Mesenchymal stem cell (in vitro differentiated cells and primary cell): ENCODE data around the gene C8G.

ENCODE experiments used
- DNase-seq: peaks from one replicate; pipeline ENCODE4 v3.0.0-alpha.2; 2013
- H2AFZ ChIP-seq: one replicate; pipeline ENCODE4 v1.6.1; 2013; ENCODE audit warnings: low read depth, mild to moderate bottlenecking, control low read depth, inconsistent platforms, low read length, moderate library complexity
- H2AK5ac ChIP-seq: 2 replicates; pipeline ENCODE4 v1.6.1; 2013; ENCODE audit warnings: low read length, moderate library complexity, mild to moderate bottlenecking, inconsistent platforms; ENCODE audit not compliant: severe bottlenecking
- H2BK120ac ChIP-seq: one replicate; pipeline ENCODE4 v1.6.1; 2013; ENCODE audit warnings: low read depth, mild to moderate bottlenecking, inconsistent platforms, low read length, moderate library complexity
- H2BK12ac ChIP-seq, 2 experiments: one replicate each; pipeline ENCODE4 v1.6.1; 2013; ENCODE audit warnings: inconsistent platforms in 2 of 2, low read length in 2 of 2, mild to moderate bottlenecking in 2 of 2, moderate library complexity in 2 of 2, control low read depth in 1 of 2
- H2BK15ac ChIP-seq: one replicate; pipeline ENCODE4 v1.6.1; 2013; ENCODE audit warnings: mild to moderate bottlenecking, low read depth, inconsistent platforms; ENCODE audit not compliant: poor library complexity, severe bottlenecking
- H2BK5ac ChIP-seq: 2 replicates; pipeline ENCODE4 v1.6.1; 2013; ENCODE audit warnings: low read depth, mild to moderate bottlenecking, low read length, control low read depth, inconsistent platforms; ENCODE audit not compliant: poor library complexity, severe bottlenecking
- H3K14ac ChIP-seq, 2 experiments: one replicate each; pipeline ENCODE4 v1.6.1; 2013; ENCODE audit warnings: inconsistent platforms in 2 of 2, low read length in 2 of 2, control low read depth in 1 of 2, mild to moderate bottlenecking in 1 of 2, moderate library complexity in 1 of 2
- H3K18ac ChIP-seq, 2 experiments: one replicate each; pipeline ENCODE4 v1.6.1; 2013; ENCODE audit warnings: inconsistent platforms in 2 of 2, low read length in 2 of 2, control low read depth in 1 of 2, low read depth in 1 of 2, mild to moderate bottlenecking in 1 of 2
- H3K23ac ChIP-seq, 2 experiments: one replicate each; pipeline ENCODE4 v1.6.1; 2013; ENCODE audit warnings: inconsistent platforms in 2 of 2, low read length in 2 of 2, mild to moderate bottlenecking in 2 of 2, moderate library complexity in 2 of 2, control low read depth in 1 of 2
- H3K27ac ChIP-seq: 2 replicates; pipeline ENCODE4 v1.5.1; 2013; ENCODE audit warnings: mild to moderate bottlenecking, moderate library complexity, low read length, control low read depth, inconsistent platforms; ENCODE audit not compliant: poor library complexity, severe bottlenecking
- H3K27me3 ChIP-seq, 2 experiments: 2 replicates each; pipeline versions ENCODE4 v1.6.1 to v1.7.0; 2013; ENCODE audit warnings: low read length in 2 of 2, mild to moderate bottlenecking in 2 of 2, moderate library complexity in 2 of 2, control low read depth in 1 of 2, inconsistent platforms in 1 of 2; ENCODE audit not compliant: control insufficient read depth in 1 of 2, insufficient read depth in 1 of 2
- H3K36me3 ChIP-seq, 2 experiments: 2 replicates each; pipeline versions ENCODE4 v1.6.1 to v1.7.0; 2013; ENCODE audit warnings: low read length in 2 of 2, control low read depth in 1 of 2, inconsistent platforms in 1 of 2, low read depth in 1 of 2, mild to moderate bottlenecking in 1 of 2; ENCODE audit not compliant: insufficient read depth in 2 of 2, control insufficient read depth in 1 of 2
- H3K4ac ChIP-seq, 2 experiments: one replicate each; pipeline ENCODE4 v1.6.1; 2013; ENCODE audit warnings: inconsistent platforms in 2 of 2, low read length in 2 of 2, mild to moderate bottlenecking in 2 of 2, moderate library complexity in 2 of 2, control low read depth in 1 of 2, low read depth in 1 of 2
- H3K4me1 ChIP-seq: 2 replicates; pipeline ENCODE4 v1.6.1; 2013; ENCODE audit warnings: low read depth, low read length, control low read depth; ENCODE audit not compliant: control insufficient read depth, insufficient read depth
- H3K4me2 ChIP-seq: 2 replicates; pipeline ENCODE4 v1.6.1; 2013; ENCODE audit warnings: low read length, mild to moderate bottlenecking, inconsistent platforms; ENCODE audit not compliant: poor library complexity, severe bottlenecking
- H3K4me3 ChIP-seq, 2 experiments: 2 replicates each; pipeline versions ENCODE4 v1.5.1 to v1.7.0; 2013; ENCODE audit warnings: low read length in 2 of 2, mild to moderate bottlenecking in 2 of 2, control low read depth in 1 of 2, low read depth in 1 of 2; ENCODE audit not compliant: insufficient read depth in 1 of 2
- H3K79me1 ChIP-seq: replicated peaks from 2 replicates; pipeline ENCODE4 v1.6.1; 2013; ENCODE audit warnings: mild to moderate bottlenecking, control low read depth, low read length, inconsistent platforms; ENCODE audit not compliant: poor library complexity, severe bottlenecking
- H3K9ac ChIP-seq: 2 replicates; pipeline ENCODE4 v1.7.0; 2013; ENCODE audit warnings: mild to moderate bottlenecking, low read length, moderate library complexity
- H3K9me3 ChIP-seq: 2 replicates; pipeline ENCODE4 v1.7.0; 2013; ENCODE audit warnings: mild to moderate bottlenecking, low read length; ENCODE audit not compliant: control insufficient read depth
- H4K8ac ChIP-seq: one replicate; pipeline ENCODE4 v1.6.1; 2013; ENCODE audit warnings: inconsistent platforms, mild to moderate bottlenecking, low read length, moderate library complexity
- H4K91ac ChIP-seq: one replicate; pipeline ENCODE4 v1.6.1; 2013; ENCODE audit warnings: mild to moderate bottlenecking, low read length, inconsistent platforms
- WGBS: methylation state at CpG from one replicate; pipeline ENCODE4 v1.1.7; 2013; ENCODE audit warnings: mixed read lengths; 5-methylcytosine and 5-hydroxymethylcytosine counted together

Gene C8G

DNA sequence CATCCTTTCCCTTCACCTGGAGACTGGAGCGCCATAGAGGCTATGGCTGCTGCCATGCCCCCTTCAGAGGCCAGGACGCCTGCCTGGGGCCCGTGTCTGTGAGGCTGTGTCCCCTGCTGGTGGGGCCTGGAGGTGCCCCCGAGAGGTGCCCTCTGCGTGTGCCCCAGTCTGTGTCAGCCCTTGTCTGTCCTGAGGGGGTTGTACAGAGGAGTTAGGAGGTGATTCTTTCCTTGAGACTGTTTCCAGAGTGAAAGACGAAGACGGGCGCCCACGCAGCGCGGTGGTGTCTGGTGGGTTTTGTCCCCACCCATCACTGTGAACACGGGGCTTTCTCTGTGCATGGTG lies 34.2 kb upstream of the C8G start:
- Histone ChIP-seq H3K18ac (no peak overlapping the region), H3K4me2 (no peak overlapping the region), H3K27ac (no peak overlapping the region), H4K8ac (no peak overlapping the region), H3K23ac (no peak overlapping the region), H4K91ac (no peak overlapping the region), H2AFZ (no peak overlapping the region), H2BK120ac (no peak overlapping the region), H2BK12ac (no peak overlapping the region), H2AK5ac (no peak overlapping the region), H3K4me1 (peaks cover 1% of the 10 kb centered on the region), H3K4ac (no peak overlapping the region), H2BK15ac (no peak overlapping the region), H3K9ac (no peak overlapping the region), H3K14ac (no peak overlapping the region), H3K79me1 (peaks cover 44% of the 10 kb centered on the region), H3K36me3 (peaks cover 40 to 59% of the 10 kb centered on the region in 2 experiments), H2BK5ac (no peak overlapping the region), H3K9me3 (no peaks in the 10 kb centered on the region), H3K4me3 (no peak overlapping the region), H3K27me3 (no peaks in the 10 kb centered on the region)
- DNase-seq: no peak
- WGBS: 99% methylated on average over 12 of the region's 12 CpGs

DNA sequence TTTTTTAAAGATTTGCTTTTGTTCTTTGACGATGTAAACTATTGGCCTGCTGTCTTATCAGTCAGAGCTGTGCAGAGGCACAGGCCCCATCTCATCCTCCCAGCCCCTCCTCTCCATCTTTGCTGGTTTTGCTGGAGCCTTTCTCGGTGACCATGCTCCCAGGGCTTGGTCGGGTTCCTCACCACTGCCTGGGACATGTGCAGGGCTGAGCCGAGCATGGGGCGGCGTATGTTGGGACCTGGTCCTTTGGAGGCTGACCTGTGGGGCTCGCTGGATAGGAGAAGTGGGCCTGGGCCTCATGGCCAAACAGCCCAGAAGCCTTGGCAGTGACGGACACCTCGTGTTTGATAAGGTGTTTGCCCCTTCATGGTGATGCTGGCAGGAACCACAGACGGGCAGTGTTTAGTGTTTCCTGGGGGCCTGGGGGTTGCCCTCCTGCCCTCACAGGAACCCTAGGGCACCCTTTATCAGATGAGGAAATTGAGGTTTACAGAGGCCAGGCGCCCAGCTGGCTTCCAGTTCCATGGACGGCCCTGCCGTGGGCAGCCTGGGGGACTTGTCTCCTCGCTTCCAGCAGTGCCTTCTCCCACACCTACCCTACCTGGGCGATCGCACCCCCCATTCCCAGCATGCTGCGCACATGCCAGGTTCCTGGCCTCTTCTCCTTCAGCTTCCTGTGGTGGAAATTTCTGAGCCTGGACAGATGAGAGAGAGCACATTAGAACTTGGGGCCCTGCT lies 31.2 kb upstream of the C8G start:
- Histone ChIP-seq H2AK5ac (no peak overlapping the region), H2BK12ac (no peak overlapping the region), H3K23ac (peak overlapping the region in 1 of 2 experiments; percentile 30), H3K27me3 (no peaks in the 10 kb centered on the region), H2BK120ac (no peak overlapping the region), H3K14ac (no peak overlapping the region), H4K91ac (no peak overlapping the region), H3K4ac (no peak overlapping the region), H3K27ac (no peak overlapping the region), H3K4me2 (no peak overlapping the region), H3K9ac (no peak overlapping the region), H3K4me3 (no peak overlapping the region), H4K8ac (no peak overlapping the region), H2BK5ac (no peak overlapping the region), H3K4me1 (peaks cover 1% of the 10 kb centered on the region), H2BK15ac (no peak overlapping the region), H3K36me3 (peaks cover 47 to 61% of the 10 kb centered on the region in 2 experiments), H2AFZ (no peak overlapping the region), H3K9me3 (no peaks in the 10 kb centered on the region), H3K79me1 (peaks cover 46% of the 10 kb centered on the region), H3K18ac (no peak overlapping the region)
- no peak for DNase-seq
- WGBS: 94% methylated on average over 13 of the region's 17 CpGs

DNA sequence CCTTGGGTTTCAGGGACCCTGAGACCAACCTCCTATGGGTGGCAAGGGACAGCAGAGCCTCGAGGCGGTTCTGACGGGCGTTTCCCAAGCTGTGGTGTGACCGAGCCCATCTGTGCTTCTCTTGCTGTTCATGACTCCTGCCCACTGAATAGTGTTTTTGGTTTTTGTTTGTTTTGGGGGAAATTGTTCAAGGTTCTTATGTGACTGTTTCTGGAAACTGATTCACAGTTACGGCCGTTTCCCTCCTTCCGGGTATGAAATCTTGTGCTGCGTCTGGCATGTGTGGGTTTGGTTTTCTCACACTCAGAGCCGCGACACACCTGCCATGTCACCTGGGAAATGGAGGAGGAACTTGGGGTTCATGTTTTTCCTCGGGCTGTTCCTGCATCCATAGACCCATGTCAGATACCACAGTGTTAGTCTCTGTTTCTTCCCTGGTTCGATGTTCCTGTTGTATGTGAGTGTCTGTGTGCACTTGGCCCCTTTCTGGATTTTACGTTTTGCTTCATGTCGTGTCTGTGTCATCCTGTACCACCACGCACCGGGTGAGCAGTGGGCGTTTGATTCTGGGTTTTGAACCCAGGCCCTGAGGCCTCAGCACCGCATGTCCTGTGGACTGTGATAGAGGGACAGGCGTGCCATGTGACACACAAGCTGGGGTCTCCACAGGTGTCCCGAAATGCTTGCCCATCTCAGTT lies 29.3 kb upstream of the C8G start:
- peaks cover 47 to 55% of the 10 kb centered on the region in 2 experiments for H3K36me3 ChIP-seq
- no peak overlapping the region for H4K91ac ChIP-seq
- H4K8ac ChIP-seq: no peak overlapping the region
- H3K9ac ChIP-seq: no peak overlapping the region
- H3K9me3 ChIP-seq: no peaks in the 10 kb centered on the region
- H3K4ac ChIP-seq: no peak overlapping the region
- peaks cover 39% of the 10 kb centered on the region for H3K79me1 ChIP-seq
- H2BK120ac ChIP-seq: no peak overlapping the region
- H2AK5ac ChIP-seq: no peak overlapping the region
- H3K4me1 ChIP-seq: peaks cover 1% of the 10 kb centered on the region
- no peak overlapping the region for H3K18ac ChIP-seq
- 92% methylated on average over 21 of the region's 21 CpGs for WGBS
- H3K27me3 ChIP-seq: no peaks in the 10 kb centered on the region
- no peak overlapping the region for H3K4me2 ChIP-seq
- H2AFZ ChIP-seq: no peak overlapping the region
- H2BK5ac ChIP-seq: no peak overlapping the region
- no peak overlapping the region for H3K27ac ChIP-seq
- DNase-seq: no peak
- H3K14ac ChIP-seq: no peak overlapping the region
- no peak overlapping the region for H2BK12ac ChIP-seq
- H3K4me3 ChIP-seq: no peak overlapping the region
- H3K23ac ChIP-seq: no peak overlapping the region
- H2BK15ac ChIP-seq: no peak overlapping the region

DNA sequence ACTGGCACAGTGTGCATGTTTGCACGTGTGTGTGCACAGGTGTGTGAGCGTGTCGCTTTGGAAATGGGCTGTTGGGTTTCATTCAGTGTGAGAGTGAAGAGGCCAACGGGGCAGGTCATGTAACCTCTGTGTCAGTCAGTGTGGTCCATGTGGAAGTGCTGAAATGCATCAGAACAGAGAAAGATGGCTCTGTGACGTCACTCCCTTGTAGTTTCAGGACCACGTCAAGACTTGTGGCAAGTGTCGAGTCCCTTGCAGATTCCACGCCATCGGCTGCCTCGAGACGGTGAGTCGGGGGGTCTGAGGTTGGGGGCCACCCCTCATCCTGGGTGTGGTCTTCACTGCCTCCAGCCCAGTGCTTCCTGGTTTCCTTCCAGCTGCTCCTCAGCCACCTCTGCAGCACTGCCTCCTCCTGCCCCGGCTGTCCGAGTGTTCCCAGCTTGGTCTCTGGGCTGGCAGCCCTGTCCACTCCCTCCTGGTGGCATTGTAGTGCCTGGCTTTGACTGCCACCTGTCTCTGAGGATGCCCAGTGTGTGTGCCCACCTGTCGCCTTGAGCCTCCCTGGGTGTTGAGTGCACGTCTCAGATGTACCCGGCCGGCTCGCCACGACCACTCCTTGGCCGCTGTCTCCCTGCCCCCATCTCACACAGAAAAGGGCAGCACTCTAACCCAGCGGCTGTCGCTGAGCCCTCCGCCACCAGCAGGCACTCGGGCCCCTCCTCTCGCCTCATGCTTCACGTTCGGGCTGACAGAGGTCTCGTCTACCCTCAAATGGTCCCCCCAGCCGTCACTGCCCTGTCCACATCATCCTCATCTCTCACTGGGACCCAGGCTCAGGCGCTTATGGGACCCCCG lies 28.5 kb upstream of the C8G start:
- Histone ChIP-seq H2BK15ac (no peak overlapping the region), H3K9ac (no peak overlapping the region), H3K23ac (no peak overlapping the region), H2AK5ac (no peak overlapping the region), H3K4me2 (no peak overlapping the region), H3K27ac (no peak overlapping the region), H4K91ac (peak overlapping the region; percentile 28), H2BK5ac (no peak overlapping the region), H3K4me1 (peaks cover 1% of the 10 kb centered on the region), H3K27me3 (no peaks in the 10 kb centered on the region), H3K18ac (no peak overlapping the region), H3K9me3 (no peaks in the 10 kb centered on the region), H2AFZ (no peak overlapping the region), H3K36me3 (peaks cover 52 to 60% of the 10 kb centered on the region in 2 experiments), H4K8ac (peak overlapping the region; percentile 16), H3K79me1 (peaks cover 39% of the 10 kb centered on the region), H3K4ac (no peak overlapping the region), H3K4me3 (no peak overlapping the region), H2BK120ac (no peak overlapping the region), H2BK12ac (no peak overlapping the region), H3K14ac (no peak overlapping the region)
- WGBS: 98% methylated on average over 32 of the region's 32 CpGs
- no peak for DNase-seq
